Activated CD4-positive, alpha-beta T cell treated with anti-CD3 and anti-CD28 coated beads, Interleukin-10, Interleukin-2, amounts not matched to agents 100 ng/mL and 50 ng/mL, durations not matched to agents 16 hours and 8 hours (primary cell): ENCODE results near the gene SYNM.

Experiments
- DNase-seq: peaks from one replicate; pipeline ENCODE4 v3.0.0-alpha.2; 2020

Gene SYNM

DNA sequence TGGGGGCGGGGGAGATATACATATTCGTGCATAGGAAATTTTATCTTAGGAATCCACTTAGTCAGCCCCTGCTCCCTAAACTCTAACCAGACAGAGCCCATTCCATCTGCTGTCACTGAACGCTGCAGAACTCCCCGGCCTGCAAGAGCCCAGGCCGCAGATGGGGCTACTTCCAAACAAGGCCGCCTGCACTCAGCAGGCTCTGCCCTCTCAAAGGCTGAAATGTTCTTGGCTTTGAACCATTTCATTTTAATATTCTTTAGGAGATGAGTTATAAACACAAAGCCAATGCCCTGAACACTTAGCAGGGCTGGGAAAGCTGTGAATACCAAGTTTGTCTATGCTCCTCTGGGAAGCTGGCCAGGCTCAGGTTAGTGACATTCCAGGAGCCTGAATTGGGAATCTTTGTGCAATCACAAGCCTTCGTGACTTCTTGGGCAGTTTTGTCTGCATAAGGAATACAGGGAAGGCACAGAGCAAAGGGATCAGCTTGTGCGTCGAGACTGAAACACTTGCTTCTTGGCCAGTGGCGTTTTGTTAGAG is 65.0 kb downstream of the SYNM start:
- DNase-seq: no peak

DNA sequence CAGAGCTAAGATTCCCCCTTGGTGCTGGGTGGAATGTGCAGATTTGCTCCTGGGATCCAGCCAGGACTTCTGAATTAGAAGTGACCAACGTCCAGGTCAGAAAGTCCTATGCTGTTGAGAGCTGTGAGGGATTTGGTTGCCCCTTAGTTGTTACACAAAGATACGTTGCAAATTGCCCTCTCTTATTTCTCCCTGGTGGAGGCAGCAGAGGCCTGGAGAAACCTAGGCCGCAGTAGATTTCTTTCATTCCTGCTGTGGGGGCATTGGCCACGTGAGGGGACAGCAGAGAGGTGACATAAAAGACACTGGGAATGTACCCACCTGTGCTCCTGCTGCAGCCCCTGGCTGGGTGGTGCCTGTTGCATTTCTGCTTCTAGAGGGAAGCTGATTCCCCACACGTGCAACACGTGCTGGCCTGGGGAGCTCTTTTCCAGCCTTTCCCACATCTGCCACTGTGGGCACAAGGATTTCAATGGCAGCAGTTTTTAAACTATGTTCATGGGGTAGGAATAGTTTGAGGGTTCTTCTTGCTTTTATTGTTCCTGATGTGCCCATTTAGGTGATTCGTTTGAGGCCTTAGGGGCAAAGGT is 65.7 kb downstream of the SYNM start:
- DNase-seq: no peak

DNA sequence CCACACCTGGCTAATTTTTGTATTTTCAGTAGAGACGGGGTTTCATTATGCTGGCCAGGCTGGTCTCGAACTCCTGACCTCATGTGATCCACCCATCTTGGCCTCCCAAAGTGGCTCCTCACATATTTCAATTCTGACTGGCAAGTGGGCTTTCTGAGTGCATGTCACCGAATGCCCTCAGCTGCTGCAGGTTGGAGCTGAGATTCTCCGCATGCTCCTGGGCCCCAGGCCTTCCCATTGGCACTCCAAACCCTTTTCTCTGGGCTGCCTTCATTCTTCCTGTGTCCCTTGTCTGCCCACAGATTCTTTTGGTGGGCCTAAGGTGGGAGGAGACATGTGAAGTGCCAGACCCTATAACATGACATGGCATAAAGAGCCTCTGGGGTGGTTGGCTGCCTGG is 67.3 kb downstream of the SYNM start:
- no peak for DNase-seq

DNA sequence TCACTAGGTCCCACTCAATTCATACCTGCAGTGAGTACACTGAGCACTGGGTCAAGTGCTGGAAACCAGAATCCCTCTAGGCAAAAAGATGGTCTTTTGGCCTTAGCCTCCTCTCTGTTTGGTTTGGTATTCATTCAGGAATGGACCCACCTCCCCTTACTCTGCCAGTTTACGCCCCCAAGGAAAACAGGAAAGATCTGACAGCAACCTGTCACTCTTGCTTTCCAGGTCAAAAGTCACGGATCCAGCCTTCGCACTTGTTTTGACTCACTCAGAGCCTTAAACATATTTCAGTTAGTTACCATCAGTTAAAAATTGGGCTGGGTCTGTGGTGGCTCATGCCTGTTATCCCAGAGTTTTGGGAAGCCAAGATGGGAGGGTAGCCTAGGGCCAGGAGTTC is 68.1 kb downstream of the SYNM start:
- DNase-seq: no peak

DNA sequence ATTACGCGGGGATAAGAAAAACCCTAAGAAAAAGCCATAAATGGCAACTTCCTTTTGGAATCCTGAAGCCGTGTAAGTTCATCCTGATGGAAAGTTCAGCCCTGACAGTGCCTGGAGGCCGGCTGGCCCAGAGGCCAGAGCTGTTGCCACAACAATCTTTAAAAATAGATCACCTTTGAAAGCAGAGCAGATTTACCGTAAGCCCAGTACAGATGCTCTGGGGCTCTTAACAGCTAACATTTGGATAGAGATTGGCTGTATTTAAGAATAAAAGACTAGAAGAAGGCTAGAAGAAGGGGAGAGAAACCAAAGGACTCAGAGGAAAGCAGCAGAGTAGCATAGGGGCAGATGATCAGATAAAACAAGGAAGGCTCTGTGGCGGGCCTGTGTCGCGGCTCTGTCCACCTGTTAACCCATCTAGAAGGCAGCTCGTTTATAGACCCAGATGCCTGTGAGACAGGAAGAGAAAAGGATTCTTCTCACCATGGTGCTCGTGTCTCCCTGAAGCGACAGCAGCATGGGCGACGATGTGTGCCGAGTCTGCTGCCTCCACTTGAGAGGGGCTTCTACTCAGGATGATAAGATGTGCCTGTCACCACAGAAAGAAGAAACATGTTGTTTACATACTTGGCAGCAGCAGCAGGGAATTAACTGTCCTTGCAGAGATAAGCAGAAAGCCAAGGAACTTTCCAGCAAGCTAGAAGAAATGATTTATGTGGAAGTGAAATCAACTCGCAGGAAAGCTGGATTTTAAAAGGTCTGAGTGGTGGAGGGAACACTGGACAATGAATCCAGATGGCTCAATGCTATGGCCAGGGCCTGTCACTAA is 69.9 kb downstream of the SYNM start:
- no peak for DNase-seq

DNA sequence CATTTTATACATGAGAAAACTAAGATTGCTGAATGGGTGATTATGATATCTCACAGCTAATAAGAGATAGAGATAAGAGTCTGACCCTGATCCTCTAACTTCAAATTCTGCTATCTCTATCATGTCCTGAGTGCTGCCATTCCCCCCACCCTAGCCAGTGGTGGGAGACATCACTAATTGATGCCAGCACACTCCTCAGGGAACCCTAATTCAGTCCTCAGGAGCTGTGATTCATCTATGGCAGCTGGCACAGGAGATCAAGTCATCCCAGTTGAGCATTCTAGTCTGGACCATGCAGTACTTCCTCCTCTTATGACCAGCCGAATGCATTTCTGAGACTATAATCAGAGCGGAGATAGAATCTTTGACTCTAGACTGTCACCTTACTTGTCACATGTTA is 71.9 kb downstream of the SYNM start:
- DNase-seq: no peak

DNA sequence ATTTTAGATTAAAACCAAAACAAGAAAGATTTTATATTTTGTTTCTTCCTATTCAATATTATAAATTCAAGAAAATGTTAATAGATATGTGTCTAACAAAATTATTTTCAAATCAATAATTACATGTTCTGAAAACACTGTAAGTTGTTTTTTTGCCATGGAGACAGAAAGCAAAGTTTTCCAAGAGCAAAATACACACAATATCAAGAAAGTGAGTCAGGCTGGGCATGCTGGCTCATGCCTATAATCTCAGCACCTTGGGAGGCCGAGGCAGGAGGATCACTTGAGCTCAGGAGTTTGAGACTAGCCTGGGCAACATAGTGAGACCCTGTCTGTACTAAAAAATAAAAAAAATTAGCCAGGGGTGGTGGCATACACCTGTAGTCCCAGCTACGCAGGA is 72.8 kb downstream of the SYNM start:
- no peak for DNase-seq

DNA sequence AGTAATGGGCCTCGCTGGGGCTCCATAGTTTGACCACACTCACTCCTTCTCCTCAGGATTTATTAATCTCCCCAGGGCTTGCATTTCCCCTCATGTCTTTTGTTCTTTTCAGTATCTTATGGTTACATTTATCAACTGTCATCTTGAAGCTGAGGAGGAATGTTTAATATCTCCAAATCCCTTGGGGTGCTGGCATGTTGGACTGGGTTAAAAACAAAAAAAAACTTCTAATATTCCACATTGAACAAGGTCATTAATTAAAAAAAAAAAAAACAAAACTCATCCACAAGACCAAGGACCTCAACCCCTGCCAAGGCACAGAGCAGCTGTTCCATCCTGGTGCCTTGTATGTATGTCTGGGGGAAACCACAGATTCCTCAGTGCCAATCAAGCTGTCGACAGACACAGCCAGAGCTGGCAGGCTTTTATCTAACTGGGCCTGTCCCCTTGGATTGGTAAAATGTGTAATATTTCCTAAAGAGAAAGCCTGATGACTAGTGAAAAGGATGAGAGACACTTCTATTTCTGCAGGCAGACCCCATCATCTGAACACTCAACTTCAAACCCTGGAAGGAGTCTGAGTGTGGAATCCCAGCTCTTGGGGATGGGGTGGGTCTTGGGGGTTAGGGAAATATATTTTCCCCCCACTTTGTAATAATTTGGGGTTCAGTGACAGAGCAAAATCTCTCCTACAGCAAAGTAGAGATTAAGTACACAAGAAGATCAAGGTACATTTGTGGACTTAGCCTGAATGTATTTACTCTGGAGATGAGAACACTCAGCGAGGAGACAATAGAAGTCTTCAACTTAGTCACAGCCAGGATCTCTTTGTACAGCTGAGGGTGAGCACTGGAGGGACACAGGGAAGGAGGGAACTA is 75.4 kb downstream of the SYNM start:
- DNase-seq: no peak

DNA sequence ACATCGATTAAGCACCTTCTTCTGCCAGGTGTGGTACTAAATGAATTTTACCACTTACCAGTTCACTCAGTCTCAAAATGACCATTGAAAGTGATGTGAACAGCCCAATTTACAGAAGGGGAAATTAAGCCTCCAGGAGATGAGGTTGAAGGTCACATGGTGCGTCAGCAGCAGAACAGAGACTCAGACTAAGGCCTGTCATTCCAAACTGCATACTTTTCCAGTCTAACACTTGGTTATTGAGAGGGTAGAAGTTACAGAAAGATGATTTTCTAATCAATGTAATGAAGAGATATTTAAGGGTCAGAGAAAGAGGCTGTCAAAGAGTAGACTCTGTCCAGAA is 76.1 kb downstream of the SYNM start:
- DNase-seq: no peak

DNA sequence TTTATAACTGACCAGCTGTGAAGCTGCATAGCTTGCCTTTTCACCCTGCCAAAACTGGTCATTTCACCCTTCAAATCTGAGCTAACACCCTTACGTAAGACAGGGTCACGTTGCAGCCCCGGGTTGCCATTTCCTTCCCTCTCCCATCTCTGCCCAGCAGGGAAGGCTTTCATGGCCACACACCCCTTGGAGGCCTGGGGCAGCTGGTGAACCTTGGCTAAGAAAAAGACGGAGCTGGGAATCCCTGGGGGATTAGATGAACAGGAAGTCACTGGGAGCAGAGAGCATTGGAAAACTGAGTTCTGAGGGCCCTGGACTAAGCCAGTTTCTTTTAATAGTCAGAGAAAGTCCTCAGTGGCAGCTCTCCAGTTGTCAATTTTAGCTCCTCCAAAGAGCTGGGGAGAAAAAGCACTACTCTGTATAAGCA is 76.7 kb downstream of the SYNM start:
- no peak for DNase-seq

DNA sequence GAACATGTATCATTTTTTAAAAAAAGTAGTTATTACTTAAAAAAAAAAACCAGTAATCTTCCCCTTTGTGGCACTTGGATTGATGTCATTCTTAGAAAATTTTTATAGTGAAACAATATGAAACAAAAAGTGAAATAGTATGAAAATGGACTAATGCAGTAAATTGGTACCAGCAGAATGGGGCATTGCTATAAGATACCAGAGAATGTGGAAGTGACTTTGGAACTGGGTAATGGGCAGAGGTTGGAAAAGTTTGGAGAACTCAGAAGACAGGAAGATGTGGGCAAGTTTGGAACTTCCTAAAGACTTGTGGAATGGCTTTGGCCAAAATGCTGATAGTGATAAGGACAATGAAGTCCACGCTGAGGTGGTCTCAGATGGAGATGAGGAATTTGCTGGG is 77.9 kb downstream of the SYNM start:
- no peak for DNase-seq
